NCI-H1436 (cell line): Measurements from ENCODE around the gene SLC44A3.
"Not testable (repeated sequence)": the region's sequence is repeated elsewhere in the genome, so short reads cannot be mapped to it uniquely, and the experiment has no call there.

Source experiments
- DNase-seq: peaks from one replicate; lab custom pipeline; 2025; lab: John Stamatoyannopoulos, UW

SLC44A3 gene

DNA sequence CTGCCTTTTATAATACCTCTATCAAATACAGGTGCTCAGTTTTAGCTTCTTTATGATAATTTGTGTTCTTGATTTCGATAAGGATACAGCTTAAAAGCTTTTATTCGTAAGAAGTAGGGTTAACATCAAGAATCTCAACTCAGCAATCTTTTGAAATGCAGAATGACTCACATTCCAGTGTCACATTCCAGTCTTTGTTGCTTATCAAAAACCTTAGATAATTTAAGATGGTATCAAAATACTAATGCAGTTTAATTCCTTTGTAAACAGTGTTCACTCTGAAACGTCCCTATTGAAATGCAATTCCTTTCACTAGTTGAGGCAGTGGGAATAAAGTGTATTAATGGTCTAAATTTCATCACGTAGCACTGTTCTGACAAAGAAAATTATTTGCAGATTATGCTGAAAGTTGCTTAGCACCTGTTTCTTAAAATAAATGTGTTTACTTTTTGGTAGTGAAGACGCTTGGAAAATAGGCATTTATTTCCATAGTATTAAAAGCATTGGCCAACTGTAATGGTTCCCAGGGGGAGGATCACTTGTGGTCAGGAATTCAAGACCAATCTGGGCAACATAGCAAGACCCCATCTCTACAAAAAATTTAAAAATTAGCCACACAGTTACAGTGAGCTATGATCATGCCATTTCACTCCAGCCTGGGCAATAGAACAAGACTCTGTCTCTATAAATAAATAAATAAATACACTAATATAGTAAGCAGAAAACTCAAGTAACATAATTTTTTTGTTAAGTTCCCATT is 116.9 kb downstream of the SLC44A3 start:
- no peak for DNase-seq

DNA sequence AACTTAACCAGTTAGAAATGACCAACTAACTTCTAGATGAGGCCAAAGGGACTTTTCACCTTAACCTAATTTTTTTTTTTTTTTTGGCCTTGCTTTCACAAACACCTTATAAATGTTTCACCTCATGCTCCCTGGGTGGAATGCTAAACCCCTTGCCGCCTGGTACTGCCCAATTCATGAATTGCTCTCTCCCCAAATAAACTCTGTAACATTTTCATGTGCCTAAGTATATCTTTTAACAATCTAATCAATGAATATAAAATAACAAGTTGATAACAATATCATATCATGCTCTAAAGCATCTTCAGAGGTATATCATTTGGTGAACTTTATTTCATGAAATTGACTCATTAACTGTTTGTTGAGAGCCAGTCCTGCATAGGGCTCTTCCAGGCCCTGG is 117.7 kb downstream of the SLC44A3 start:
- DNase-seq: no peak

GRCh38 chr1:94940738-94941137 is 120.6 kb downstream of the SLC44A3 start:
- DNase-seq: no peak

GRCh38 chr1:94941480-94941879 is 121.3 kb downstream of the SLC44A3 start:
- DNase-seq: not testable (repeated sequence)

GRCh38 chr1:94942171-94943128 is 122.3 kb downstream of the SLC44A3 start:
- no peak for DNase-seq
